KG1 (cell line): ENCODE results near the gene SYCP1.
"Not testable (repeated sequence)": the region's sequence is repeated elsewhere in the genome, so short reads cannot be mapped to it uniquely, and the experiment has no call there.

Experiments
- DNase-seq: peaks from one replicate; lab custom pipeline; 2025; lab: John Stamatoyannopoulos, UW

SYCP1 gene

GRCh38 chr1:114854693-114855320 is at the start of gene SYCP1:
Gene SYCP1 (plus strand): TSS chr1:114854863. CDS start chr1:114855465, 602 bp downstream.
- no peak for DNase-seq

GRCh38 chr1:114819869-114820268 is 34.8 kb upstream of the SYCP1 start:
- no peak for DNase-seq

- DNase-seq, result no peak
Measured at GRCh38 chr1:114820392-114820791, 34.3 kb upstream of the SYCP1 start.

- no peak for DNase-seq
Measured at GRCh38 chr1:114821978-114822377, 32.7 kb upstream of the SYCP1 start.

- no peak for DNase-seq
Measured at GRCh38 chr1:114828251-114828650, 26.4 kb upstream of the SYCP1 start.

- DNase-seq, result not testable (repeated sequence)
Measured at GRCh38 chr1:114830075-114830474, 24.6 kb upstream of the SYCP1 start.

GRCh38 chr1:114831276-114831994 is 23.2 kb upstream of the SYCP1 start:
- no peak for DNase-seq

GRCh38 chr1:114832057-114832456 is 22.6 kb upstream of the SYCP1 start:
- no peak for DNase-seq

GRCh38 chr1:114833421-114833820 is 21.2 kb upstream of the SYCP1 start:
- no peak for DNase-seq

- DNase-seq, result no peak
Measured at GRCh38 chr1:114844270-114844669, 10.4 kb upstream of the SYCP1 start.

GRCh38 chr1:114853584-114853983 is 1.1 kb upstream of the SYCP1 start:
- DNase-seq, result no peak

GRCh38 chr1:114861384-114861783 is 6.7 kb downstream of the SYCP1 start:
- DNase-seq, result no peak

GRCh38 chr1:114892194-114892918 is 37.7 kb downstream of the SYCP1 start:
- DNase-seq, result no peak

- DNase-seq, result no peak
Measured at GRCh38 chr1:114896795-114897194, 42.1 kb downstream of the SYCP1 start.

GRCh38 chr1:114901814-114902213 is 47.2 kb downstream of the SYCP1 start:
- no peak for DNase-seq

- DNase-seq, result no peak
Measured at GRCh38 chr1:114902343-114902742, 47.7 kb downstream of the SYCP1 start.

GRCh38 chr1:114903480-114903879 is 48.8 kb downstream of the SYCP1 start:
- DNase-seq, result no peak

- DNase-seq, result not testable (repeated sequence)
Measured at GRCh38 chr1:114915720-114916119, 61.1 kb downstream of the SYCP1 start.

GRCh38 chr1:114926607-114927006 is 71.9 kb downstream of the SYCP1 start:
- DNase-seq, result no peak

GRCh38 chr1:114927401-114927800 is 72.7 kb downstream of the SYCP1 start:
- DNase-seq, result no peak

- no peak for DNase-seq
Measured at GRCh38 chr1:114956570-114956969, 101.9 kb downstream of the SYCP1 start.

- DNase-seq, result no peak
Measured at GRCh38 chr1:114959423-114959822, 104.8 kb downstream of the SYCP1 start.

GRCh38 chr1:114976891-114977290 is 122.2 kb downstream of the SYCP1 start:
- DNase-seq, result no peak
